HG02870 (cell line): Measurements from ENCODE around the gene MAML3.
A peak's percentile ranks its signal among the peaks of the same experiment; 100 is the strongest.

Source experiments
- ATAC-seq: cut with Tn5 transposase; IDR thresholded peaks from one replicate; pipeline ENCODE4 v1.9.1; 2021; ENCODE audit warnings: mild to moderate bottlenecking, moderate library complexity; ENCODE audit not compliant: unreplicated experiment

MAML3 gene

DNA sequence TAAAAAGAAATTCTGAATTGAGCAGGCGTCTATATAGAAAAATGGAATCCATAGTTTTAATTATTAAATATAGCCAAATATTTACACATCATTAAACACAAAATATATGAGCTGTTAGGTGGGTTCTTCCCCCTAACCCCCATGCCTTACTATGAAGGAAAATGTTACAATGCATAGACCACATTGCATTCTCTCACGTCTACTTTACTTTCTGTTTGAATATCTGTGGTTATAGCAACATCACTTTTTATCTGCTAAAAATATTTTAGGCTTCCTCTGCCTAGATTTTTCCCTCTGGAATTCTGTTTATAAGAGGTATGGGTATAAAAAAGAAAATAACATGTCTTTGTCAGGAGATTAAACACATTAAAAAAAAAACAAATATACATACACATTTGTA is 73.1 kb downstream of the MAML3 start:
- no peak for ATAC-seq

- no peak for ATAC-seq
Measured at GRCh38 chr4:140078366-140078765, 75.6 kb downstream of the MAML3 start.

- ATAC-seq, result no peak
Measured at GRCh38 chr4:140076307-140076706, 77.7 kb downstream of the MAML3 start.

DNA sequence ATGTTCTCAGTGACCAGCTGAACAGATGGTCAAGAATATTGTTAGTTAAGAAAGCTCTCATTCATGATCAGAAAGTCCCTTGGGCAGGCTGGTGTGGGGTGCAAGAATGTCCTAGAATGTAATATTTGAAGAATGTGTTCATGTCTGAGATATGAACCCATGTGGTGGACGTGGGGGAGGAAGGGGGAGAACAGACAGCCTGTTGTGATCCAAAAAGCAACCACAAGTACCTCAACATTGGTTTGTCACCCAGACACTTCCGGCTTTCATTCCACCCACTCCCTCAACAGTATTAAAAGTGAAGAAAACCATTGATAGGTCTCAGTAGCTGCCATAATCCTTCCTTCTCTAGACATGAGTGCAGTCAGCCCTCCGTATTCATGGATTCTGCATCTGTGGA is 82.2 kb downstream of the MAML3 start:
- ATAC-seq, result peak; percentile 83

- ATAC-seq, result no peak
Measured at GRCh38 chr4:140070973-140071372, 83.0 kb downstream of the MAML3 start.

DNA sequence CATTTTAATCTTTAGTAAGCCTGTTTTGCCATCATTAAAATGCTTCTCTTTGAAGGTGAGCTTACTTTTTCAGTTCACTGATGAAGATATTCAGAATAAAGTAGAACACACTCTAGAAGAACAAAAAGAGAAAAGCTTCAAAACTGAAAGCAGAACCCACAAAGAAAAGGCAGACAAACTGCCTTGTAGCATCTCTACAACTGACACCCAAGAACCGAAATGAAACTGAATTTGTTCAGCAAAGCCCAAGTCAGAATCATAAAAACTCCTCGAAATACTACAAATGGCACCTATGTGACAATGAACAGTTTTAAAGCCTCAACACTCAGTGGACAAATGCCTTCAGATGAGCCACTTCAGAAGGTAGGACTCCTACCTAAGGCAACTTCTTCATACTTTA is 83.6 kb downstream of the MAML3 start:
- ATAC-seq, result no peak

DNA sequence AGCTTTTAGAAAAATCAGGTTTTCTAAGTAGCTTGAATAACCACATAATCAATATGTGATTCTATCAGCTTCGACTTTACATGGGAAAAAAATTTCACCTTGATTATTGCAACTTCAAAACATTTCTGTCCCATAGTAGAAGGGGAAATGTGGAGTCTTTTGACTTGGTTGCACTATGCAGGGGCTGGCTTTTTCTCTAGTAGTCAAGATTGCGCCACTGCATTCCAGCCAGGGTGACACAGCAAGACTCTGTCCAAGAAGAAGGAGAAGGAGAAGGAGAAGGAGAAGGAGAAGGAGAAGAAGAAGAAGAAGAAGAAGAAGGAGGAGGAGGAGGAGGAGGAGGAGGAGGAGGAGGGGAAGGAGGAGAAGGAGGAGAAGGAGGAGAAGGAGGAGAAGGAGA is 84.9 kb downstream of the MAML3 start:
- ATAC-seq, result no peak

DNA sequence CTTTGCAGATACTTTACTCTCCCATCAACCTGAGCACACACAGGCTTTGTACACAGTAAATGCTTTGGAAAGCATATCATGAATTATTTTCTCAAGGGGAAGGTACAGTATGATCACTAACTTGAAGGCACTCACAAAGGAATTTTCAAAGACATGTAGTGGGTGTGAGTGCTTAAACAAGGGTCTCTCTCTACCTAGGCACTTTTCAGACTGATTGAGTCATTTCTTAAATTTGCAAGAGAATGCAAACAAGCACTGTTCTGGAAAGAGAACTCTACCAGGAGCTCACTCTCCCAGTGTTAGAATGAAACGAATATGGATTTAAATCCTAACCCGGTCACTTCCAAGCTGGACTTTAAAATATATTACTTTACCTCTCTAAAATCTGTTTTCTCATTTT is 85.7 kb downstream of the MAML3 start:
- no peak for ATAC-seq

DNA sequence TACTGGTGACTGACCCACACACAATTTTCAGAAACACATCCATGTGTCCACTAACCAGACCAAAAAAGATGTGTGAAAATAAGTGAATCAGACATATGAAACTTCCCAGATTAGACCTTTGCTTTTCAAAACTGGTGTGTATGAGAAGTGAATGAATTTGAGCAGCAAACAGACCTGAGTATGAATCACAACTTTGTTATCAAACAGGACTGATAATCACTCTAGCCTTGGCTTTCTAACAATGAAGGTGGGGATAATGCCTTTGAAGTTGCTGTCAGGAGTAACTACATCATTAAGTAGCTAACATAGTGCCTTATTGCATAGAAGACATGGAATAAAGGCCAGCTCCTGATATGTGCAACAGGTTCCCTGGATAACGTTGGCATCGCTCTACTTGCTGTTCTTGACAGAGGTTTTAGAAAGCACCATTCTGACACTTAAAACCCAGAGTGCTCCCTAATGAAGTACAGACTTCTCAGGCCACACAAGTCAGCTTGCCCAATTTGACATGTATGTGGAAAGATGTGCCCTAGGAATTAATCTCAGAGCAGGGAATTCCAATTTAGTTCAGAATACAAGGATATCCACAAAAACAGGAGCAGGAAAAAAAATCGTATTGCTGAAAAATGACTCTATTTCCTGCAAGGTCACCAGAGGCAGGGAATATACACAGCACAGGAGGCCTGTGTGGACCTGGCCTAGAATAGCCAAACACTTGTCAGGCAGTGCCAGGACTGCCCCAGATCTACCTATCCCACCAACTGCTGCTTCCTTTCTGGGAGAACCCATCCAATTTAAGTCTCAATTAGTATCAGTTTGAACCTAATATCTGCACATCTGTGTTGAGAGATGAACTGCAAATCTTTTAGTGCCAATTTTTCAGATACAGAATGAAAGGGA is 87.7 kb downstream of the MAML3 start:
- ATAC-seq, result no peak

DNA sequence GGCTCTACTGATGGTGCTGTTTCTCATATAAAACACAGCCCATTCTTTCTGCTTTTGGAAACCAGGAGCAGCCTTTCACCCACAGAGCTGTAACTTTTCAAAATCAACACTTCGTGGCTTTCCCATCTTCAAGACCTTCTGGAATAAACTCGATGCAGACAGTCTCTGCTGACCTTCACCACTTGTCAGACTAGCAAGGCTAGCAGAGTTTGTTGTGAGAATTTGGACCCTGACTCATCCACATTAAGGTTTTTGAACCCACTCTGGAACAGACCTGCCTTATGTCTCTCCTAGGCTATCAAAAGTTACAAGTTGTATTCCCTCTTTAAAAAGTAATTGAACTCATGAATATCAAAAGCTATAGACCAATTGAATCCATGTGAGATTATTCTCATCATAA is 88.6 kb downstream of the MAML3 start:
- ATAC-seq, result no peak

GRCh38 chr4:140061659-140062289 is 92.2 kb downstream of the MAML3 start:
- ATAC-seq, result no peak

- no peak for ATAC-seq
Measured at GRCh38 chr4:140061194-140061593, 92.8 kb downstream of the MAML3 start.

DNA sequence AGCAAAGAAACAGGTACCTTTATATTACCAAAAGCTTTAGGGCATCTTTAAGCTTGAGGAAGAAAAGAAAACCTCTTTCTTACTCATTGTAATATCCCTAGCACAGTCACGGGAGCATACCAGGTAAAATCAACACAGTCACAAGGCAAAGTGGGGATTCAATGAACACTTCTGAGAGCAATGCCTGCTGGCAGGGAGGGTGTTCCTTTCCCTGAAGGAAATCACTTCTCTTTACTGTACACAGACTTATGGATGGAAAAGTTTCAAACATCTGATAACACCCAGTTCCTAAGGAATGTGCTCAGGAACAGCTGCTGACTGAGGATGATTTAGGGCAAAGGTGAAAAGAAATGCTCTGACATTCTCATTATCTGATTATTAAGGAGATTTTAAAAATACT is 94.8 kb downstream of the MAML3 start:
- ATAC-seq, result no peak

DNA sequence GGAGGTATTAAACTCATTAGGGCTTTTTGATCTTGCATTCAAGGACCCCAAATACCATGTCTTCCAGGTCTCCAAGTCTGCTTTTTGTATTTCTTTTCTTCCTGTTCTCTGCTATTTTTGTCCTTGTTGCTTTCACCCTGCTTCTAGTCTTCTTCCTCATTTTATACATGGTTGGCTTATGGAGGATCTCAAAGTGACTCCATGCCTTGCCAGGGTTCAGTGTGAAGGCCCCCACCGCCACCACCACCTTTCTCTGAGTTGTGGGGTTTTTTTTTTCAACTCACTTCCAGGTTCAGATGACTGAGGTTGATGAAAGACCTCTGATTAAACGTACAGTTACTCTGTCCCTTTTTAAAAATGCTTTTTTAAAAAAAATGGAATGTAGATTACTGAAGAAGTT is 96.3 kb downstream of the MAML3 start:
- no peak for ATAC-seq

GRCh38 chr4:140056015-140056414 is 98.0 kb downstream of the MAML3 start:
- ATAC-seq, result no peak

DNA sequence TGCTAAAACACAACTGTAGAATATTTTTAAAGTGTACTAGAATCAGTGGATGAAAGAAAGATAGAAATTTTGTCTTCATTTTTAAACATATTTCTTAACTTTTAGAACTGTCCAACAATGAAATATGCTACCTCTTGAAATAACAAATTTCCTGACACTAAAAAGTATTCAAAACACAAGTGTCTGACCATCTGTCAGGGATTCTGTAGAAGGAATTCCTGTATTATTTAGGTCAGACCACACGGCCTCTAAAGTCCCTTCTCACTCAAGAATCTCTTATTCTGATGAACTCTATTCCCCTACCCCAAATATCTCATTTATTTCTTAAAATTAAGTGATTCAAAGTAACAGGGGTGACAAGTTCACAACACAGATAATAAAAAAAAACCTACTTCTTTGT is 99.1 kb downstream of the MAML3 start:
- ATAC-seq, result no peak

- no peak for ATAC-seq
Measured at GRCh38 chr4:140053185-140053584, 100.8 kb downstream of the MAML3 start.

- ATAC-seq, result no peak
Measured at GRCh38 chr4:140052050-140052449, 101.9 kb downstream of the MAML3 start.

DNA sequence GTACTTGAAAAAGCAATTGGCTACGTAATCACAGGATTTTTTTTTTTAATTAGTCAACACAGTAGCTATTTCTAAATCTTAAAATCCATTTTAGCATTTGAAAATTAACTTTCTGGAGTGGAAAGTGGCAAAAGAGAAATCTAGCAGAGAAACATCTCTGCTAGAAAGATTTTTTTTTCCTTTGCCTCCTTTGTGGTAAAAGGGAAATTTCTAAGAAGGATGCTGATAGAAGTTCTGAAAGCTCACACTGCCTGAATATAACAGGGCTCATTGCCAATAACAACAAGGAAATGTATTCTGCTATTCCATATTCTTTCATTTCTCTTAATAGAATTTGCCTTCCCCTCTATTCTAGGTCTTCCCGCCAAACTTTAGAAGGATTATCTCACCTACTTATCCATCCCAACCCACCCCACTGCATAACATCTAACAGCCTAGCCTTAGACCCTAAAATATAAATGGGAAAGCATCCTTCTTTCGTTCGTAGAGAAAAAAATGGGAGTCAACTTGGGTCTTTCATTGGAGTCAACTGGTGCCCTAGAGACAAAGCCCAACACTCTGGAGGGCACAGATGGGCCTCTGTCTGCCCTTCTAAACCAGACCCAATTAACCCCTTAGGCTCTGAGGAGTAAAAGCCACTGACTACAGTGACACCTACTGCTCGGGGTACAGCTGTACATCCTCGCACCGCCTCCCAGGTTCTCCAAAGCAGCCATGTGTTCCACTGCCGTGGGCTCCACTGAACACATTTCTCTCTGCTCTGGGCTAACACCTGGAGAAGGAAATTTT is 103.9 kb downstream of the MAML3 start:
- ATAC-seq, result no peak

DNA sequence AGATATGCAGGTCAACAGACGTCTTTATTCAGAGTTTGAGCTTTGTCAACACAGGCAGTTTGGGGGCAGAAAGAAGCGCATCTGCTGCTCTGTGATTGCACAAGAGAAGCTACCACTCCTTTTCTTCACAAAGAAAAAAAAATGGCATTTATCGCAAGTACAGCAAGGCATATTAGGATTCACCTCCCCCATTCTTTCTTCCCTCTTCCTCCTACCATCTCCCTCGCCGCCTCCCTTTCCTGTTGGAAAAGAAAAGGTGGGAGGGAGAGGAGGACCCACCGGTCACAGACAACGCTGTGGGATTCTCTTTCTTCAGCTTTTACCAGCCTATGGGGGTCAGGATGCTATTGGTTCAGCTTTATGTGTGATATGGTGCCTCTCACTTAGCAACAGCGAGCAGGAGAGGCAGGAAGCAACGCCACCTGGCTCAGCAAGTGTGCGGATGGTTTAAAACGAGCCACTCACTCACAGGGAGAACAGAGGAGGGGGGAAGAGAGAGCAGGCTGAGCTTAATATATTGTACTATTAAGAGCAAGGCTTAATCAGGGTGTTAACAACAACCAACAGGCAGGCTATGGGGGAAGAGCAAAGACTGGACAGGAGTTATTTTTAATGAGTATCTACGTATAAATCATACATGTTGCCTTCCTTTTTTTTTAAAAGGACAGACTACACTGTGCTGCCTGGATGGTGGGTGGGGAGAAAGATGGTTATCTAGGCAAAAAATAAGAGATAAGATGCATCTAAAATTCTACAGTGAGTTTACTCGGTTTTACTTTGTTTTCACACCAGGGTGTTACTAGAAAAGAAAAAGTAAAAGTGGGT is 104.7 kb downstream of the MAML3 start:
- ATAC-seq, result no peak
